SU-DHL-6 (cell line): Measurements from ENCODE around the gene CNKSR3.

ENCODE experiments used
- H2AFZ ChIP-seq: fragments of 200-600 bp; sonication (generic); 2 replicates; pipeline ENCODE4 v1.6.1; 2014; ENCODE audit warnings: low read depth, mild to moderate bottlenecking, moderate library complexity, mixed read lengths, antibody characterized with exemption, low read length; ENCODE audit not compliant: severe bottlenecking
- H3F3A ChIP-seq: fragments of 200-600 bp; shearing (Covaris generic); 2 replicates; pipeline ENCODE4 v1.6.0; 2016; ENCODE audit warnings: antibody characterized with exemption, mild to moderate bottlenecking; ENCODE audit not compliant: insufficient read depth
- H3K27ac ChIP-seq: fragments of 200-600 bp; sonication (generic); 2 replicates; pipeline ENCODE4 v1.5.1; 2016; ENCODE audit warnings: low read depth, mild to moderate bottlenecking, low read length, moderate library complexity, mixed read lengths
- H3K27me3 ChIP-seq: fragments of 200-600 bp; sonication (generic), shearing (Covaris generic); 2 replicates; pipeline ENCODE4 v1.6.0; 2014; ENCODE audit warnings: mild to moderate bottlenecking, low read length
- H3K36me3 ChIP-seq: fragments of 200-600 bp; sonication (generic); 2 replicates; pipeline ENCODE4 v1.6.1; 2014; ENCODE audit warnings: mild to moderate bottlenecking, low read length, mixed read lengths
- H3K4me2 ChIP-seq: fragments of 300-600, 200-600 bp; shearing (Covaris generic), sonication (generic); 2 replicates; pipeline ENCODE4 v1.6.0; 2014; ENCODE audit warnings: low read length, low read depth, mild to moderate bottlenecking; ENCODE audit not compliant: poor library complexity, severe bottlenecking
- H3K4me3 ChIP-seq: fragments of 200-600 bp; sonication (generic); 2 replicates; pipeline ENCODE4 v1.5.1; 2014; ENCODE audit warnings: antibody characterized with exemption, low read length, mild to moderate bottlenecking, mixed read lengths; ENCODE audit not compliant: insufficient read depth, poor library complexity, severe bottlenecking
- H3K79me2 ChIP-seq: fragments of 200-600 bp; sonication (generic); 2 replicates; pipeline ENCODE4 v1.6.1; 2014; ENCODE audit warnings: mild to moderate bottlenecking, low read length, moderate library complexity; ENCODE audit not compliant: insufficient read depth
- H3K9ac ChIP-seq: fragments of 200-600 bp; sonication (generic); 2 replicates; pipeline ENCODE4 v1.7.0; 2014; ENCODE audit warnings: mild to moderate bottlenecking, low read length
- H3K9me2 ChIP-seq: fragments of 200-600 bp; sonication (generic); replicated peaks from 2 replicates; pipeline ENCODE4 v1.6.1; 2014; ENCODE audit warnings: low read length; ENCODE audit not compliant: insufficient read depth
- H3K9me3 ChIP-seq: fragments of 200-600 bp; sonication (generic); 2 replicates; pipeline ENCODE4 v1.6.1; 2014; ENCODE audit warnings: low read length, mixed read lengths; ENCODE audit not compliant: insufficient read depth
- H4K20me1 ChIP-seq: fragments of 200-600 bp; sonication (generic); 2 replicates; pipeline ENCODE4 v1.6.1; 2014; ENCODE audit warnings: low read depth, mild to moderate bottlenecking, antibody characterized with exemption, low read length, moderate library complexity, mixed read lengths
- CTCF ChIP-seq: fragments of 200-600 bp; sonication (generic); IDR thresholded peaks from one replicate; pipeline ENCODE4 v1.5.1; 2017; ENCODE audit warnings: antibody characterized with exemption, mild to moderate bottlenecking, low read length, moderate library complexity; ENCODE audit not compliant: insufficient read depth, poor library complexity, severe bottlenecking
- EZH2phosphoT487 ChIP-seq: fragments of 200-600 bp; sonication (generic), shearing (Covaris generic); conservative IDR thresholded peaks from 2 replicates; pipeline ENCODE4 v1.6.1; 2018; ENCODE audit warnings: mild to moderate bottlenecking, antibody characterized with exemption, low read length, moderate library complexity, mixed read lengths

Gene CNKSR3

GRCh38 chr6:154484942-154485341 lies 25.5 kb downstream of the CNKSR3 start:
- H3K36me3 ChIP-seq, result no peaks in the 10 kb centered on the region
- H3K9me3 ChIP-seq, result no peaks in the 10 kb centered on the region
- no peaks in the 10 kb centered on the region for H3K9me2 ChIP-seq
- no peak for TF ChIP-seq CTCF
- no peak for TF ChIP-seq EZH2phosphoT487
- H2AFZ ChIP-seq, result no peak overlapping the region
- H3K27me3 ChIP-seq, result no peaks in the 10 kb centered on the region
- H3K9ac ChIP-seq, result no peak overlapping the region
- no peak overlapping the region for H3K4me2 ChIP-seq
- H4K20me1 ChIP-seq, result no peaks in the 10 kb centered on the region
- no peak overlapping the region for H3K27ac ChIP-seq
- H3F3A ChIP-seq, result no peaks in the 10 kb centered on the region
- H3K4me3 ChIP-seq, result no peak overlapping the region
- H3K79me2 ChIP-seq, result no peaks in the 10 kb centered on the region

DNA sequence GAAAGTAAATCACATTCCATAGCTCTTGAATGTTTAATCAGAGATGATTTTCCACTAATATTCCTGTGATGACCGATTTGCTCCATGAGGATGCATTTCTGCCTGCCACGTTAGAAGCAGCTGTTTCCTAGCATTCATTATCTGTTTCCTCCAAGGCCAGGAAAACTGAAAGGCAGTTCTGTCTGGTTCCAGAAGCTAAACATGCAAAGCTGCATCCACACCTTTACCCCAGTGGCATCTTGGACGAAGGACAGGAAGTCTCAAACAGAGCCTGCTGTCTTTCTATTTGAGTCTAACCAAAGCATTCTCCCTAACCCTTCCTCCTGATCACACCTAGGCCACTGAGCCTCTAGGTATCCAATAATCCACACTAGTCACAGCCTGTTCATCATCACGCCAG lies 27.6 kb downstream of the CNKSR3 start:
- H3K79me2 ChIP-seq, result no peaks in the 10 kb centered on the region
- no peak overlapping the region for H3K4me3 ChIP-seq
- no peaks in the 10 kb centered on the region for H3K36me3 ChIP-seq
- H4K20me1 ChIP-seq, result no peaks in the 10 kb centered on the region
- TF ChIP-seq CTCF (no peak), EZH2phosphoT487 (no peak)
- H2AFZ ChIP-seq, result no peak overlapping the region
- H3K27me3 ChIP-seq, result no peaks in the 10 kb centered on the region
- H3F3A ChIP-seq, result no peaks in the 10 kb centered on the region
- no peak overlapping the region for H3K4me2 ChIP-seq
- H3K9ac ChIP-seq, result no peak overlapping the region
- H3K9me2 ChIP-seq, result no peaks in the 10 kb centered on the region
- no peaks in the 10 kb centered on the region for H3K9me3 ChIP-seq
- no peak overlapping the region for H3K27ac ChIP-seq

DNA sequence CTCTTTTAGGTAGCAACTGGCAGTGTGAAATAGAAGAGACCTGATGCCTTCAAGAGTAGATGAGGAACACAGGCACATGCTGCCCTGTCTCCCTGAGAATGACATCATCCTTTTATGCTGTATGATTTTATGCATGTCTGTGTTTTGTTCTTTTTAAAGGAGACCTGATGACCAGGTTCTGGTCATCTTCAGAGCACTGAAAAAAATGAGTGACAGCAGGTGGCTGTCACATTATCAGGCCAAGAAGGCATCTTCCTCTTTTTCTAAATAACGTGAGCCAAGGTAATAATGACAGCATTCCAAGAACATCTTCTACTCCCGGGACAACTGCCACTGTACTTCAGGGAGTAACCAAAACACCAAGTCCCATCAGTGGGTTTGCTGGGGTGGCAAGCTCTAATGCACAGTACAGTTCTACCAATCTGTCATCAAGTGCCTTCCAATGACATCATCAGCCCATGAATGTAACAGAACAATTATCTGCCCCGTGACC lies 28.9 kb downstream of the CNKSR3 start:
- no peaks in the 10 kb centered on the region for H3K79me2 ChIP-seq
- H3K36me3 ChIP-seq, result no peaks in the 10 kb centered on the region
- no peaks in the 10 kb centered on the region for H3F3A ChIP-seq
- no peaks in the 10 kb centered on the region for H3K9me2 ChIP-seq
- H4K20me1 ChIP-seq, result no peaks in the 10 kb centered on the region
- no peaks in the 10 kb centered on the region for H3K9me3 ChIP-seq
- no peak overlapping the region for H3K9ac ChIP-seq
- H2AFZ ChIP-seq, result no peak overlapping the region
- no peaks in the 10 kb centered on the region for H3K27me3 ChIP-seq
- TF ChIP-seq EZH2phosphoT487, result no peak
- TF ChIP-seq CTCF, result no peak
- H3K27ac ChIP-seq, result no peak overlapping the region
- no peak overlapping the region for H3K4me2 ChIP-seq
- no peak overlapping the region for H3K4me3 ChIP-seq
